HFF-Myc (cell line): ENCODE measurements around the gene KCNJ1.

Experiments
- DNase-seq: peaks from one replicate; pipeline ENCODE4 v3.0.0-alpha.2; 2011; ENCODE audit warnings: low read depth; ENCODE audit errors: extremely low read depth
- H3K4me3 ChIP-seq: replicated peaks from 2 replicates; pipeline ENCODE4 v1.5.1; 2011; ENCODE audit warnings: low read depth, mild to moderate bottlenecking, control low read depth, low read length
- TF ChIP-seq, protein P1 (sequence below): IDR thresholded peaks from 2 replicates; pipeline ENCODE4 v1.5.1; 2012; ENCODE audit warnings: mild to moderate bottlenecking, low read depth, low read length, control low read depth; ENCODE audit errors: missing control alignments

The KCNJ1 gene

GRCh38 chr11:128824191-128825049 lies 42.7 kb downstream of the KCNJ1 start:
- no peak for DNase-seq
- H3K4me3 ChIP-seq = no peak overlapping the region
- TF ChIP-seq, protein P1, sequence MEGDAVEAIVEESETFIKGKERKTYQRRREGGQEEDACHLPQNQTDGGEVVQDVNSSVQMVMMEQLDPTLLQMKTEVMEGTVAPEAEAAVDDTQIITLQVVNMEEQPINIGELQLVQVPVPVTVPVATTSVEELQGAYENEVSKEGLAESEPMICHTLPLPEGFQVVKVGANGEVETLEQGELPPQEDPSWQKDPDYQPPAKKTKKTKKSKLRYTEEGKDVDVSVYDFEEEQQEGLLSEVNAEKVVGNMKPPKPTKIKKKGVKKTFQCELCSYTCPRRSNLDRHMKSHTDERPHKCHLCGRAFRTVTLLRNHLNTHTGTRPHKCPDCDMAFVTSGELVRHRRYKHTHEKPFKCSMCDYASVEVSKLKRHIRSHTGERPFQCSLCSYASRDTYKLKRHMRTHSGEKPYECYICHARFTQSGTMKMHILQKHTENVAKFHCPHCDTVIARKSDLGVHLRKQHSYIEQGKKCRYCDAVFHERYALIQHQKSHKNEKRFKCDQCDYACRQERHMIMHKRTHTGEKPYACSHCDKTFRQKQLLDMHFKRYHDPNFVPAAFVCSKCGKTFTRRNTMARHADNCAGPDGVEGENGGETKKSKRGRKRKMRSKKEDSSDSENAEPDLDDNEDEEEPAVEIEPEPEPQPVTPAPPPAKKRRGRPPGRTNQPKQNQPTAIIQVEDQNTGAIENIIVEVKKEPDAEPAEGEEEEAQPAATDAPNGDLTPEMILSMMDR = no peak

DNA sequence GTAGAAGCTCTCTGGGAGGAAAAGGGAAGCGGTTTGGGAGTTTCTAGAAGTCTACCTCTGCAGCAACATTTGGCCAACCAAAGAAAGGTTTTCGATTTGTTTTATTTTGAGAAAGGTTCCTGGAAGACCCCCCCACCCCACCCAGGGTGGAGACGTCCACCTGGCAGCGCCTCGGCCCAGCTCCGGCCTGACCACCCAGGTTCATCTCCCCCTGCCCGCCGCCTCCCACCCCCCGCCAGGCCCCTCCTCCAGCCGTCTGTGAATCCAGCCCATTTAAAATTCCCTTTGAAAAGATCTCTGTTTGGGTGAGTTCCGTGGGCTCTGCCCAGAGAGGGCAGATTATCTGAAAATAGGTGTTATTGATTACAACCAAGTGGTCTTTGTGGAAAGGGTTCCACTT lies 43.3 kb downstream of the KCNJ1 start:
- no peak for DNase-seq
- no peak overlapping the region for H3K4me3 ChIP-seq
- TF ChIP-seq, protein P1 = no peak

DNA sequence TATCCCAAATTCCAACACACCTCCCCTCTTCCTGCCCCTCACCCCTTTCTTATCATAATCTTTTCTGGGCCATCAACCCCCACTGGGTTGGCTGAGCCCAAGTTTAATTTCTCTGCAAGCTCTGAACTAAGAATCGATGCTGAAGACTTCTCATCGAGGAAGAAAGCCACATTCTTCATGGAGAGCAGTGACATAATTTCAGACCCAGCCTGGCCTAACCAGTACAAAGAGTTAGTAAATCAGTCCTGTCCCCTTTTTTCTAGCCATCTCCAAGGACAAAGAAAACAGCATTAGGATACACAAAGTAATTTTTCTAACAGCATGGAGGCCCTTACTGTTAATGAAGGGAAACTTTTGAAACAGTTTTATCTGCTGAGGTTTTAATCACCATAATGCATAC lies 45.0 kb downstream of the KCNJ1 start:
- no peak overlapping the region for H3K4me3 ChIP-seq
- no peak for DNase-seq
- TF ChIP-seq, protein P1 = no peak

DNA sequence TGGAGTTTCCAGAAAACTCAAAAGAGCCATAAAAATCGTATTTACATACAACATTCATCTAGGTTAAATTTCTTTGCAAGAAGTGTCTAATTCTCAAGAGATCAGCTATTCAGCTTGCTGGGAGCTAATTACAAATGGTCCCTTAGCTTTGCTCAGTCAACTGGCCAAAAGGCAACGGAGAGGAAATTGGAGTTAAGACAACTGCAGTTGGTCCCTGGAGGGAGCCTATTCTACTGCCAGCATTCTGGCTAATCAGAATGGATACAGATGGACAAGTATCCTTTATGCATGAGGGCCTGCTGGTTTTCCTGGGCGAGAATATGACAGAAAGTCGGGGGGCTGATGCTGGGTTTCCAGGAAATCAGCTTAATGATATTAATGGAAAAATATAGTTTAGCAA lies 45.5 kb downstream of the KCNJ1 start:
- no peak overlapping the region for H3K4me3 ChIP-seq
- TF ChIP-seq, protein P1 = no peak
- DNase-seq = no peak

DNA sequence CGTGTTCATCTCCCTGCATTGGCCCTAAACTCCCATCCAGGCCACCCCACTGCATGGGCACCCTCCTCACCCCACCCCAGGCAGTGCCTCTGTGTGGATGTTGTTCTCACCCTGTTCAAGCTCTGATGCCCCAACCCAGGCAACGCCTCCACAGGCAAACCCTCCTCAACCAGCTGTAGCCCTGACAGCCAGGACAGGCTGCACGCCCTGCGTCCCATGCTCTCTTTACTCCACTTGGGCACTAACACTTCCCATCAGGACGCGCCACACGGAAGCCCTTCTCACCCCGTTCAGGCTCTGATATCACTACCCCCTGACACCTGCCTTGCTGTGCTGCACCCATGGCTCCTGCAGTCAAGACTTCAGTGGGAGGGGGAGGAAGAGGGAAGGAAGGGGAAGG lies 47.9 kb downstream of the KCNJ1 start:
- TF ChIP-seq, protein P1 = no peak
- DNase-seq = no peak
- no peak overlapping the region for H3K4me3 ChIP-seq

DNA sequence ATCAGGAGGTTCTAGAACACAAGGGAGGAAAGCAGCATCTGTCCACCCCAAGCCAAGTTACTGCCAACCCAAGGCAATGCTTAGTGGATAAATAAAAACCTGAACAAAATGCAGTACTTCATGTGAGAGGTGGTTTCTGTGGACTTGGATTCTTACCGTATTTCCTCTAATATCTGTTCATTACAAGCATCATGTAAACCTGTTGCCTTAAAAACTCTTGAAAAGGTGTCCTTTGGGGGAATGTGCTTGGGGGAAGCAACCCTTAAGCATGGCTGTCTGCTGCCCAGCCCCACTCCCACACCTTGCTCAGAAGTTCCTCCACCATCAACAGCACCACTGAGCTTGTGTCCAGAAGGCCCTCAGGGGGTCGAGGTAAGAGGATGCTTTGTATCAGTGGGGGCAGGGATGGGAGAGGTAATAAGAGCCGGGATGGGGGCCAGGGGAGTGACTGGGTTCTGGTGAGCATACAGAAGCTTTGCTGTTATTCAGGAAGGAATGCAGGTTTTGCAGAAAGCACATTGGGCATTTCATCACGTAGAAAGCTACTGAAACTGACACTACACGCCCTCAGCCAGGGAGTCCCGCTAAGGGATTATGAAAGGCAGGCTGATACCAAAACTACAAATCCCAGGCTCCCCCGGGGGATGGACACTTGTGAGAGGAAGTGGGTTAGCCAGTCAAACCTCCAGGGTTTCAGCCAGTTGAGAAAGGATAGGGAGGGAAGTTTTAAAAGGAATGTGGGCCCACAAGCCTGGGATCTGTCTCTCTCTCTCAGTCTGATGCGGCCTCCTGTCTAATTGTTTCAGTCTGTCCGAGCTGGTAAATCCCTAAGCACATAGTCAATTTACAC lies 52.0 kb downstream of the KCNJ1 start:
- H3K4me3 ChIP-seq = no peak overlapping the region
- TF ChIP-seq, protein P1 = no peak
- peak; percentile 69 for DNase-seq
